HK-2 (cell line): ENCODE data around the gene KDM2B.

Experiments
- DNase-seq: peaks from one replicate; pipeline ENCODE4 v3.0.0-alpha.2; 2018; ENCODE audit not compliant: unreplicated experiment

The KDM2B gene

GRCh38 chr12:121530600-121531355, 50.0 kb downstream of the KDM2B start:
- DNase-seq: peak; percentile 68

GRCh38 chr12:121529184-121529583, 51.6 kb downstream of the KDM2B start:
- DNase-seq: no peak

GRCh38 chr12:121525411-121525810, 55.4 kb downstream of the KDM2B start:
- DNase-seq: no peak

- DNase-seq: no peak
Measured at GRCh38 chr12:121524196-121524916, 56.5 kb downstream of the KDM2B start.

GRCh38 chr12:121523741-121524140, 57.1 kb downstream of the KDM2B start:
- no peak for DNase-seq

GRCh38 chr12:121522971-121523370, 57.9 kb downstream of the KDM2B start:
- DNase-seq: no peak

- no peak for DNase-seq
Measured at GRCh38 chr12:121520586-121521086, 60.2 kb downstream of the KDM2B start.

GRCh38 chr12:121520119-121520518, 60.7 kb downstream of the KDM2B start:
- no peak for DNase-seq

GRCh38 chr12:121519227-121519626, 61.6 kb downstream of the KDM2B start:
- no peak for DNase-seq

GRCh38 chr12:121518656-121519055, 62.2 kb downstream of the KDM2B start:
- DNase-seq: no peak

- no peak for DNase-seq
Measured at GRCh38 chr12:121516437-121517011, 64.3 kb downstream of the KDM2B start.

- no peak for DNase-seq
Measured at GRCh38 chr12:121515615-121516014, 65.2 kb downstream of the KDM2B start.

- DNase-seq: no peak
Measured at GRCh38 chr12:121514184-121514742, 66.6 kb downstream of the KDM2B start.

- DNase-seq: no peak
Measured at GRCh38 chr12:121513464-121514183, 67.2 kb downstream of the KDM2B start.

GRCh38 chr12:121512561-121512960, 68.3 kb downstream of the KDM2B start:
- DNase-seq: no peak

- no peak for DNase-seq
Measured at GRCh38 chr12:121511916-121512315, 68.9 kb downstream of the KDM2B start.

GRCh38 chr12:121509339-121509738, 71.5 kb downstream of the KDM2B start:
- DNase-seq: no peak

GRCh38 chr12:121508533-121508932, 72.3 kb downstream of the KDM2B start:
- no peak for DNase-seq

GRCh38 chr12:121507984-121508383, 72.8 kb downstream of the KDM2B start:
- DNase-seq: no peak

- DNase-seq: no peak
Measured at GRCh38 chr12:121507245-121507644, 73.6 kb downstream of the KDM2B start.

- DNase-seq: no peak
Measured at GRCh38 chr12:121505513-121505912, 75.3 kb downstream of the KDM2B start.

GRCh38 chr12:121504505-121504904, 76.3 kb downstream of the KDM2B start:
- DNase-seq: no peak
